Measurements from ENCODE around the gene NT5C. TPM values are rescaled to one million over a fixed set of nuclear protein-coding genes. Genes with fewer than 3 reads are reported as not detected.
A peak's percentile ranks its signal among the peaks of the same experiment; 100 is the strongest.

NT5C gene
- total RNA-seq, 4 donors from 2014 or later = 62.8 to 111 (median 68.0) TPM

DNA sequence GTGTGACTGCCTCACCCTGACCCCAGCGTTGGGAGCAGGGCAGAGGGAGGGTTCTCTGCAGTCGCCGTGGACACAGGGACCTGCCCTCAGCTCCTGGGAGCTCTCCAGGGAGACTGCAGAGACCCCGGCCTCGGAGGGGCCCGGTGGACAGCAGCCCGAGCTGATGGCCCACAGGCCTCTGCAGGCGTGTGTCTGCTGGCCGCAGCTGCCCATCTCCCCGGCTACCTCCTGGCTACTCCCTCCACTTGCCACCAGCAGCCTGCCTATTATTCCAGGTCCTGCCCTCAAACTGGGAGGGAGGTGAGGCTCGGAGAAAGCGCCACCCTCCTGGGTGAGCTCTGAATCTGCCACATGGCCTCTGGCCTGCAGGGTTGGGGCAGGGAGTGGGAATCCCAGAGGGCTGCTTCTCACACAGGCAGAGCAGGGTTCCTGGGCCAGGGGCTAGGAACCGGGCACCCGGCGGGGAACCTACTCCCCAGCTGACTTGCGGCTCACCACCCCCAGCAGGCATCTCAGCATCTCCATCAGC, 36.6 kb downstream of the NT5C start:
- intact Hi-C loops (cut with DNase I; ENCODE audit: low total_unique reads) (no loop called here), in situ Hi-C loops (cut with MboI; ENCODE audit: low sequenced_read_pairs in 4 of 4) (no loop called here)
- H3K4me1 ChIP-seq = peaks cover 19 to 21% of the 10 kb centered on the region in 2 donors
- H3K27me3 ChIP-seq = no peaks in the 10 kb centered on the region
- DNase-seq (no peak), ATAC-seq (no peak)
- peak overlapping the region in 1 of 4 donors; percentile 34 for H3K27ac ChIP-seq
- TF ChIP-seq, protein P1, sequence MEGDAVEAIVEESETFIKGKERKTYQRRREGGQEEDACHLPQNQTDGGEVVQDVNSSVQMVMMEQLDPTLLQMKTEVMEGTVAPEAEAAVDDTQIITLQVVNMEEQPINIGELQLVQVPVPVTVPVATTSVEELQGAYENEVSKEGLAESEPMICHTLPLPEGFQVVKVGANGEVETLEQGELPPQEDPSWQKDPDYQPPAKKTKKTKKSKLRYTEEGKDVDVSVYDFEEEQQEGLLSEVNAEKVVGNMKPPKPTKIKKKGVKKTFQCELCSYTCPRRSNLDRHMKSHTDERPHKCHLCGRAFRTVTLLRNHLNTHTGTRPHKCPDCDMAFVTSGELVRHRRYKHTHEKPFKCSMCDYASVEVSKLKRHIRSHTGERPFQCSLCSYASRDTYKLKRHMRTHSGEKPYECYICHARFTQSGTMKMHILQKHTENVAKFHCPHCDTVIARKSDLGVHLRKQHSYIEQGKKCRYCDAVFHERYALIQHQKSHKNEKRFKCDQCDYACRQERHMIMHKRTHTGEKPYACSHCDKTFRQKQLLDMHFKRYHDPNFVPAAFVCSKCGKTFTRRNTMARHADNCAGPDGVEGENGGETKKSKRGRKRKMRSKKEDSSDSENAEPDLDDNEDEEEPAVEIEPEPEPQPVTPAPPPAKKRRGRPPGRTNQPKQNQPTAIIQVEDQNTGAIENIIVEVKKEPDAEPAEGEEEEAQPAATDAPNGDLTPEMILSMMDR (IDR thresholded peaks at IDR 0.05 in 4 of 5, conservative IDR thresholded peaks at IDR 0.05 in 1 of 5) = no peak
- no peak for TF ChIP-seq POLR2A (IDR thresholded peaks at IDR 0.05)
- no peak overlapping the region for H3K4me3 ChIP-seq
- H3K36me3 ChIP-seq = no peaks in the 10 kb centered on the region
- H3K9me3 ChIP-seq = no peaks in the 10 kb centered on the region

DNA sequence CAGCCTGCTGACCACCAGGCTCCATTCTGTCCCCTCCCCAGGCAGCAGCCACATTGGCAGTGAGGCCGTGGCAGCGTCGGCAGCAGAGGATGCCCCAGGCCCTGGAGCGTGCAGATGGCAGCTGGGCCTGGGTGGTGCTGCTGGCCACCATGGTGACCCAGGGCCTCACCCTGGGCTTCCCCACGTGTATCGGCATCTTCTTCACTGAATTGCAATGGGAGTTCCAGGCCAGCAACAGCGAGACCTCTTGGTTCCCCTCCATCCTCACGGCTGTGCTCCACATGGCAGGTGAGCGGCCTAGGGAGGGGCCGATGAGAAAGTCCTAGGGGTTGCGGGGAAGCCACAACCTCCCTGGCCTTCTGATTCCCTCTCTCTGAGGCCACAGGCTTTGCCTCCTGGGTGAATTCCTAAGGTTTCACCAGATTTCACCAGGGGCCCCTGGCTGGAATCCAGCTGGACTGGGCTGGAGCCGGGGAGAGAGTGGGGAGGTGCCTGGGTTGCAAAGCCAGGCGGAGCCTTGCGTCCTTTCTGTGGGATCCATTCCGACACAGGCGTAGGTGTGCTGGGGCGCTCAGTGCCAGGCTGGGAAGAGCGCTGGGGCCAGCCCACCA, 37.9 kb downstream of the NT5C start:
- TF ChIP-seq, protein P1 (IDR thresholded peaks at IDR 0.05 in 4 of 5, conservative IDR thresholded peaks at IDR 0.05 in 1 of 5) = no peak
- no peak for TF ChIP-seq POLR2A (IDR thresholded peaks at IDR 0.05)
- Histone ChIP-seq H3K27ac (no peak overlapping the region), H3K4me3 (no peak overlapping the region), H3K36me3 (no peaks in the 10 kb centered on the region), H3K4me1 (peaks cover 21 to 26% of the 10 kb centered on the region in 2 donors), H3K27me3 (no peaks in the 10 kb centered on the region), H3K9me3 (no peaks in the 10 kb centered on the region)
- in situ Hi-C loops (cut with MboI; ENCODE audit: low sequenced_read_pairs in 4 of 4) (no loop called here), intact Hi-C loops (cut with DNase I; ENCODE audit: low total_unique reads) (no loop called here)
- DNase-seq (no peak), ATAC-seq (no peak)

DNA sequence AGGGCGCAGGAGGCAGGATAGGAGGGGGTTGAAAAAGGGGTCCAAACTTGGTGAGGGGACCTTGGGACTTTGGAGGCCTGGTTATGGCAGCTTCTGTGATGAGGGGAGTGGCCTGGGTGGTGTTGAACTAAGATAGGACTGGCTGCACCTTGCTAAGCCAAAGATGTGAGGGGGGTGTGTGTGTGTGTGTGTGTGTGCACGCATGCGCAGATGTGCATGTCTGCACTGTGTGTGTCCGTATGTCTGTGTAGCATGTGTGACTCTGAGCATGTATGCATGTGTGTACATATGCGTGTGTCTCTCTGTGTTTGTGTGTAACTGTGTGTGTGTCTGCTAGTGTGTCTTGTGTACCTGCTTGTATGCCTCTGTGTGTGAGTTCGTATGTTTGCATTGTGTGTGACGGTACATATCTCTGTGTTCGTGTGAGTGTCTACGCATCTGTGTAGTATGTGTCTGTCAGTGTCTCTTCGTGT, 39.7 kb downstream of the NT5C start:
- Histone ChIP-seq H3K27ac (peak overlapping the region in 2 of 4 donors; percentile 35 to 79), H3K4me3 (no peak overlapping the region), H3K4me1 (peaks cover 32 to 40% of the 10 kb centered on the region in 2 donors), H3K36me3 (no peaks in the 10 kb centered on the region), H3K27me3 (no peaks in the 10 kb centered on the region), H3K9me3 (no peaks in the 10 kb centered on the region)
- no peak for TF ChIP-seq POLR2A (IDR thresholded peaks at IDR 0.05)
- TF ChIP-seq, protein P1 (IDR thresholded peaks at IDR 0.05 in 4 of 5, conservative IDR thresholded peaks at IDR 0.05 in 1 of 5) = no peak
- ATAC-seq (no peak), DNase-seq (no peak)
- in situ Hi-C loops (cut with MboI; ENCODE audit: low sequenced_read_pairs in 4 of 4) (no loop called here), intact Hi-C loops (cut with DNase I; ENCODE audit: low total_unique reads) (no loop called here)

DNA sequence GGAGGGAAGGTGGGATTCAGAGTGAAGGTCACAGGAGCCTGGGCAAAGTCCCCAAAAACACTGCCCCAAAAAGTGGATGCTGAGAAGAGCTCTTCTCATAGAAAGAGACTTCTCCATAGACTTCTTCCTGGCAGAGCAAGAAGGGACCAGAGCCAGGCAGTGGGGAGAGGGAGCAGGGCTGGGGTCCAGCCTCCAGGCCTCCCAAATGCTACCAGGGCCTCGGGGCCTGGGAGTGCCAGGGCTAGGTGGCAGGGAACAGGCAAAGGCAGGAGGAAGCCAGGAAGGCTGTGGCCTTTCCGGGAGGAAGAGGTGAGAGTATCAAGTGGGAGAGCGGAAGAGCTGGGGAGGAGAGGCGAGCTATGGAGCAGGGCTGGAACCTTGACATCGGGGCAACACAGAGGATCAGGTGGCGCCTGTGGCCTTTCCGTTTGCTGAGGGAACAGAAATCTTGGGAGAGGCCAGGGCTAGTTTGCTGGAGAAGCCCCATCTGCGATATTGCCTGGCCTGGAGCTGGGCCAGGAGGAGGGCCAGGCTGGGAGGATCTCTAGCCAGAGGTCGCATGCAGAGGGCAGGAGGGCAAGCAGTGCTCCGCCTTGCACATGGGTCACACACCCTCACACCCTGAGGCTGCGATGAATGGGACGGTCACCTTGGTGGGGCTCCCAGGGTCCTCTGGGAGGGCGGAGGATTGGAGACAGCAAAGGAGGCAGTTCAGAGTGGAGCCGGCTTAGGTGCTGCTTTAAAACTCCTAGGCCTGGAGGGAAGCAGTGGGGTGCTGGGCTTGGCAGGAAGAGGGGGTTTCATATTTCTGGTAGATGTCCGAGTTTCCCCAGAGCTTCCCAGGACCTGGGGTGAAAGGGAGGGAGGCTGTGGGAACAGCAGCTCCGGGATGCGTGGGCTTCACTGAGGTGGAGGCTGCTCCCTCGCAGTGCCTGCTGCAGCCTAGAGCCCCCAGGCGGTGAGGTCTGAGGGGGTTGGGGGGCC, 40.4 kb downstream of the NT5C start:
- Histone ChIP-seq H3K9me3 (no peaks in the 10 kb centered on the region), H3K27ac (peak overlapping the region; percentile 35 to 79 (median 50)), H3K27me3 (no peaks in the 10 kb centered on the region), H3K4me1 (peaks cover 29 to 38% of the 10 kb centered on the region in 2 donors), H3K4me3 (no peak overlapping the region), H3K36me3 (no peaks in the 10 kb centered on the region)
- intact Hi-C loops (cut with DNase I; ENCODE audit: low total_unique reads) (no loop called here), in situ Hi-C loops (cut with MboI; ENCODE audit: low sequenced_read_pairs in 4 of 4) (no loop called here)
- no peak for TF ChIP-seq POLR2A (IDR thresholded peaks at IDR 0.05)
- TF ChIP-seq, protein P1 (IDR thresholded peaks at IDR 0.05 in 4 of 5, conservative IDR thresholded peaks at IDR 0.05 in 1 of 5) = no peak
- ATAC-seq (peak in 1 of 2 donors; percentile 26), DNase-seq (peak in 1 of 2 donors; percentile 36)

Data from gastrocnemius medialis (tissue), 4 donors.